LNCaP clone FGC (cell line): ENCODE data around the gene C12orf56.
A peak's percentile ranks its signal among the peaks of the same experiment; 100 is the strongest.

Experiments used
- DNase-seq: peaks from one replicate; pipeline ENCODE4 v3.0.0-alpha.2; 2011; ENCODE audit warnings: low read depth
- H3K4me3 ChIP-seq: 2 replicates; pipeline ENCODE4 v1.5.1; 2011; ENCODE audit warnings: mild to moderate bottlenecking, low read depth, low read length, control low read depth
- CTCF ChIP-seq: IDR thresholded peaks from 2 replicates; pipeline ENCODE4 v1.5.1; 2012; ENCODE audit warnings: mild to moderate bottlenecking; ENCODE audit not compliant: control insufficient read depth, insufficient read depth; ENCODE audit errors: extremely low read depth

Gene C12orf56

GRCh38 chr12:64390275-64390851 is at the start of gene C12orf56:
C12orf56 (minus strand) TSS chr12:64390758; CDS start chr12:64390565, 193 bp downstream.
- no peak for TF ChIP-seq CTCF
- no peak for DNase-seq
- no peak within 1 kb of the TSS for H3K4me3 ChIP-seq

GRCh38 chr12:64440100-64440499 is 49.5 kb upstream of the C12orf56 start:
- no peak overlapping the region for H3K4me3 ChIP-seq
- DNase-seq, result no peak
- no peak for TF ChIP-seq CTCF

GRCh38 chr12:64433915-64434314 is 43.4 kb upstream of the C12orf56 start:
- TF ChIP-seq CTCF, result no peak
- H3K4me3 ChIP-seq, result no peak overlapping the region
- DNase-seq, result no peak

- TF ChIP-seq CTCF, result no peak
- no peak for DNase-seq
- no peak overlapping the region for H3K4me3 ChIP-seq
These were observed 41.2 kb upstream of the C12orf56 start for GRCh38 chr12:64431791-64432190.

- no peak overlapping the region for H3K4me3 ChIP-seq
- TF ChIP-seq CTCF, result no peak
- no peak for DNase-seq
These were observed 40.3 kb upstream of the C12orf56 start for GRCh38 chr12:64430886-64431285.

GRCh38 chr12:64428956-64429355 is 38.4 kb upstream of the C12orf56 start:
- no peak overlapping the region for H3K4me3 ChIP-seq
- TF ChIP-seq CTCF, result no peak
- peak; percentile 54 for DNase-seq

- DNase-seq, result no peak
These were observed 37.4 kb upstream of the C12orf56 start for GRCh38 chr12:64427988-64428387.

More at GRCh38 chr12:64427988-64428387, 37.4 kb upstream of the C12orf56 start:
- H3K4me3 ChIP-seq, result no peak overlapping the region
- TF ChIP-seq CTCF, result no peak
